Stimulated activated CD4-positive, alpha-beta T cell treated with anti-CD3 and anti-CD28 coated beads, Interleukin-15, amount 100 ng/mL, for 1 hour (primary cell): ENCODE results near the gene DNAH8.
"Not testable (repeated sequence)": the region's sequence is repeated elsewhere in the genome, so short reads cannot be mapped to it uniquely, and the experiment has no call there.

Experiments
- DNase-seq, 2 donors: peaks; one replicate each; pipeline ENCODE4 v3.0.0-alpha.2; 2020; ENCODE audit warnings: low read depth in 1 of 2, low spot score in 1 of 2

DNAH8 gene

GRCh38 chr6:38837101-38837500 is 122.0 kb downstream of the DNAH8 start:
- DNase-seq, result no peak

GRCh38 chr6:38843798-38844197 is 128.7 kb downstream of the DNAH8 start:
- DNase-seq, result no peak

GRCh38 chr6:38845931-38846330 is 130.8 kb downstream of the DNAH8 start:
- DNase-seq, result no peak

- no peak for DNase-seq
These were observed 131.2 kb downstream of the DNAH8 start for GRCh38 chr6:38846361-38846760.

GRCh38 chr6:38846844-38847243 is 131.7 kb downstream of the DNAH8 start:
- no peak for DNase-seq

- no peak for DNase-seq
These were observed 132.4 kb downstream of the DNAH8 start for GRCh38 chr6:38847497-38847896.

GRCh38 chr6:38848760-38849159 is 133.6 kb downstream of the DNAH8 start:
- no peak for DNase-seq

- DNase-seq, result no peak
These were observed 137.1 kb downstream of the DNAH8 start for GRCh38 chr6:38852215-38852614.

- DNase-seq, result no peak
These were observed 138.1 kb downstream of the DNAH8 start for GRCh38 chr6:38853236-38853635.

GRCh38 chr6:38856492-38856891 is 141.4 kb downstream of the DNAH8 start:
- DNase-seq, result no peak

- no peak for DNase-seq
These were observed 142.7 kb downstream of the DNAH8 start for GRCh38 chr6:38857815-38858214.

GRCh38 chr6:38860041-38860440 is 144.9 kb downstream of the DNAH8 start:
- no peak for DNase-seq

- DNase-seq, result no peak
These were observed 146.9 kb downstream of the DNAH8 start for GRCh38 chr6:38861926-38862401.

- no peak for DNase-seq
These were observed 150.5 kb downstream of the DNAH8 start for GRCh38 chr6:38865521-38866174.

- no peak for DNase-seq
These were observed 152.6 kb downstream of the DNAH8 start for GRCh38 chr6:38867726-38868125.

- DNase-seq, result peak; percentile 10 to 31
These were observed 156.8 kb downstream of the DNAH8 start for GRCh38 chr6:38871741-38872568.

- DNase-seq, result no peak
These were observed 157.9 kb downstream of the DNAH8 start for GRCh38 chr6:38873001-38873400.

- not testable (repeated sequence) for DNase-seq
These were observed 158.7 kb downstream of the DNAH8 start for GRCh38 chr6:38873816-38874215.

- DNase-seq, result peak in 1 of 2 donors; percentile 13
These were observed 161.4 kb downstream of the DNAH8 start for GRCh38 chr6:38876475-38876874.

GRCh38 chr6:38877721-38878120 is 162.6 kb downstream of the DNAH8 start:
- DNase-seq, result no peak

- no peak for DNase-seq
These were observed 167.0 kb downstream of the DNAH8 start for GRCh38 chr6:38882157-38882556.

- DNase-seq, result no peak
These were observed 182.4 kb downstream of the DNAH8 start for GRCh38 chr6:38897507-38897906.
